ENCODE measurements around the gene SH3YL1.

SH3YL1 gene

GRCh38 chr2:211486-212184 is 52.2 kb downstream of the SH3YL1 start:
- DNase-seq: no peak

GRCh38 chr2:210660-211059 is 53.2 kb downstream of the SH3YL1 start:
- DNase-seq: no peak

DNA sequence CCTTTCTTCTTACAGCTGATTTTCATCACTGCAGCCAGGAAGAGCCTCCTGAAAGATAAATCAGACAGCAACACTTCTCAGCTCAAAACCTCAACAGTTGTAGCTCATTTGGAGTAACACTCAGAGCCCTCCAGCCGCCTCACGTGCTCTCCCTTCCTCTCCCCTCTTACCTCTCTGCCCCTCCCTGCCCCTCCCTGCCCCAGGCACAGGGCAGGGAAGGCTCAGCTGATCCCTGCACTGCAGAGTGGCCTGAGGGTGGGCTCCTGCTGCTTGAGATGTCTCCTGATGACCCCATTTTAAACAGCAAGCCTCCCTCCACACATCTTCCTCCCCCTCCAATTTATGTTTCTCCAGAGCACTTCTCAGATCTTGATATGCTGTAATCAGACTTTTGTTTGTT is 54.4 kb downstream of the SH3YL1 start:
- DNase-seq: no peak

DNA sequence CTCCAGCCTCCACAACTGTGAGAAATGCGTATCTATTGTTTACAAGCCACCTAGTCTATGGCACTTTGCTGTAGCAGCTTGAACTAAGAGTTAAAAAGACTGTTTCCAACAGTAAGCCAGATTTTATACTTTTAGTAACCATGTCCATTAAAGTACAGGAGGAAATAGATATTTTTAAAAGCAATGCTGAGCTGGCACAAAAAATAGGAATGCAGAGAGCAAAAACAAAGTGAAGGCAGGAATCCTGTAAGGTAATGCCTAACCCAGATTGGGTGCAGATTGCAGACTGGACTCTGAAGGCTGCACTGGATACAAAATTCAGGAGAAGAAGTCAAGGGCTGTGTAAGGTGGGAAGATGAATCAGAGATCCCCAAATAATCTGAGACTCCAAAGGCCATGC is 55.5 kb downstream of the SH3YL1 start:
- DNase-seq: no peak

DNA sequence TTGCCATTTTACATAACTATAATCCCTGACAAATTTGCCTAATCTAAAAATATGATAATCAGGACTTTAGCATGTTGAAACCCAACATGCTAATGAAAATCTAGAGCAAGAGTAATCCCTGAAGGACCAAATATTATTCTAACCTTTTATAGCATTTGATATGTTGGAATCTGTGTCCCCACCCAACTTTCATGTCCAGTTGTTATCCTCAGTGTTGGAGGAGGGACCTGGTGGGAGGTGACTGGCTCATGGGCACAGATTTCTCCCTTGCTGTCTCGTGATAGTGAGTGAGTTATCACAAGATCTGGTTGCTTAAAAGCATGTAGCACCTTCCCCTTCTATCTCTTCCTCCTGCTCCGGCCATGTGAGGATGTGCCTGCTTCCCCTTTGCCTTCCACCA is 59.8 kb downstream of the SH3YL1 start:
- no peak for DNase-seq

DNA sequence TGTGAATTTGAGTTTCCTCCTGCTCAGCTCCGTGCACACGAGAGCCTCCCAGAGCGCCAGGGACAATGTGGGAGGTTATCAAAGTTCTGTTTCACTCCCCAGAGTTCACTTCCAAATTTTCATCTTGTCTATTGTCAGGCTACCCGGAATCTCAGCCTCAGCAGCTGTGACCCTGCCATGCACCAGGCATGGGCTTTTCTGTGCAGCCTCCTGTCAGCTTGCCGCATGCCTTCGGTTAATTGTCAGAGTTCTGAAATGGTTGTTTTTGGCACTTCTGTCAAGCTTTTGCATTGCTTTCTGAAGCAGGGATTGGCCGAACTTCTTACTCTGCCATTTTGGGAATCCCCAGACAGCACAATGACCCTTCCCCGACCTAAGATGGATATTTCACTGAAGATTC is 60.4 kb downstream of the SH3YL1 start:
- DNase-seq: no peak

GRCh38 chr2:202945-203344 is 60.9 kb downstream of the SH3YL1 start:
- DNase-seq: no peak

GRCh38 chr2:201648-202433 is 62.0 kb downstream of the SH3YL1 start:
- no peak for DNase-seq

DNA sequence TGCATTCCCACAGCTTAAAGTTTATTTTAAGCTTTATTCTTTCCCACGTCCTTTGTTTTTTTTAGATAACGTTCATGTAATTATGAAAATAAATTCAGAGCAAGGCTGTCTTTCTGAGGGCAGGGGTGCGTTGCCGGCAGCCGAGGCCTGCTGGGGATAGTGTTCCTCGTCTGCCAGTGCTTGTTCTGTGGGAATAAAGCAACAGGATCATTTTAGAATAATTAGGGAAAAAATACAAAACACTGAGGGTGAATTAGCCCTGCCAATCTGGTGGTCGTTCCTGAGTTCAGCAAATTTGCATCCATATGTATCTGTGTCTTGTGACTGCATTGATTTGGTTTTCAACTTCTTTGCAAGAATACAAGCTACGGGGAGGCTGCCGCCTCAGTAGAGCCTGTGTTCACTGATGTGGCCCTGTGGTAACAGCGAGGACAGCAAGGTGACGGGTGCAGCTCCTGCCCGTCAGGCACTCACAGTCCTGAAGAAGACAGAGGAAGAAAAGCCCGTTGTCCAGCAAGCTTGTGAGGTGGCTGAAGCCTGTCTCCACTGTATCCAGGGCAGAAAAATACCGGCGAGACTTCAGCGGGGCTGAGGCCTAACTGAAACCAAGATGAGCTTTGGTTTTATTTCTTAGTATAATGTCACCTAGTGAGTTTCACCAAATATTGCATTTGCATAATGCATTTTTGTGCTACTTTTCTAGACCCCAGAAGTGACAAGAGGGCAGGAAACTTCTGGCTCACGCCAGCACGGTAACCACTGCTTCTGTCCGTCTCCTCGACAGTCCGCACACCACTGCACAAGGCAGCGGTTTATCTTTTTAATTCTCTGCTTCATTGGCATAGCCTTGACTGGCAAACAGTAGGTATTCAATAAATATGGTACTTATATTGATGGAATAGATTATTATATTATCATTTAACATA is 64.5 kb downstream of the SH3YL1 start:
- no peak for DNase-seq

DNA sequence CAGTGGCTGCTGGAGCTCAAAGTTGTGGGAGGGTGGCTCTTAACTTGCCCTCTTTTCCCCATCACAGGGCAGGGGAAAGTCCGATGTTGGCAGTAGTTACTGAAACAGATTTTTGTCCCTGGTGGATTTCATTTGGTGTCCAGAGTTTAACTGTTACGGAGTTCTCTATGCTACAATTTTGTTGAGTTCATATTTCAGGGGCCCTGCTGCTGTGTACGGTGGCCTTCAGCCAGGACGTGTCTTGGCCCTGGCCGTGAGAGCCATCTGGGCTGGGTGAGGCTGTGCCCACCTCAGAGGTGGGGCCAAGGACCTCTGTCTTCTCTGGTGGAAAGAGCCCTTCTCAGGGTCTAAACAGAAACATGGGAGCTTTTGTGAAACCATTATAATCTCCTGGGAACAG is 67.4 kb downstream of the SH3YL1 start:
- DNase-seq: no peak

GRCh38 chr2:195932-196331 is 67.9 kb downstream of the SH3YL1 start:
- no peak for DNase-seq

- no peak for DNase-seq
These were observed 70.6 kb downstream of the SH3YL1 start for GRCh38 chr2:193141-193671.

DNA sequence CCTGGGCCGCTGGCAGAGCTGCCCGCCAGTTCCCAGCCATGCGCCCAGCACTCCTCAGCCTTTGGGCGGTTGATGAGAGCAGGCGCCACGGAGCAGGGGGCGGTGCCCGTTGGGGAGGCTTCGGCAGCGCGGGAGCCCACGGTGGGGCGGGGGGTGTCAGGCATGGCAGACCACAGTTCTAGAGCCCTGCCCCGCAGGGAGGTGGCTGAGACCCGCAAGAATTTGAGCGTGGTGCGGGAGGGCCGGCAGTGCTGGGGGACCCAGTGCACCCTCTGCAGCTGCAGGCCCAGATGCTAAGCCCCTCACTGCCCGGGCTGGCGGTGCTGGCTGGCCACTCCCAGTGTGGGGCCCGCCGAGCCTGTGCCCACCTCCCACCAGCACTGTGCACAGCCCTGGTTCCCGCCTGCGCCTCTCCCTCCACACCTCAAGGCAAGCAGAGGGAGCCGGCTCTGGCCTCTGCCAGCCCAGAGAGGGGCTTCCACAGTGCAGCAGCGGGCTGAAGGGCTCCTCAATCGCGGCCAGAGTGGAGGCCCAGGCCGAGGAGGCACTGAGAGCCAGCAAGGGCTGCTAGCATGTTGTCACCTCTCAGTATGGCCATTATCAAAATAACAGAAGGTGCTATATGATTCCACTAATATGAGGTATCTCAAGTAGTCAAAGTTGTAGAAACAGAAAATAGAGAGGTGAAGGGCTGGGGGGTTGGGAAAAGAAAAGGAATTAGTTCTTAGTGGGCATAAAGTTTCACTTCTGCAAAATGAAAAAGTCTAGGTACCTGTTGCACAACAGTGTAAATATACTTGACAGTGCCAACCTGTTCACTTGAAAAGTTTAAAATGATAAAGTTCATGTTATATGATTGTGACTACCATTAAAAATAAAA is 72.3 kb downstream of the SH3YL1 start:
- DNase-seq: no peak

- DNase-seq: no peak
These were observed 76.0 kb downstream of the SH3YL1 start for GRCh38 chr2:187825-188224.

- no peak for DNase-seq
These were observed 78.6 kb downstream of the SH3YL1 start for GRCh38 chr2:185221-185620.

DNA sequence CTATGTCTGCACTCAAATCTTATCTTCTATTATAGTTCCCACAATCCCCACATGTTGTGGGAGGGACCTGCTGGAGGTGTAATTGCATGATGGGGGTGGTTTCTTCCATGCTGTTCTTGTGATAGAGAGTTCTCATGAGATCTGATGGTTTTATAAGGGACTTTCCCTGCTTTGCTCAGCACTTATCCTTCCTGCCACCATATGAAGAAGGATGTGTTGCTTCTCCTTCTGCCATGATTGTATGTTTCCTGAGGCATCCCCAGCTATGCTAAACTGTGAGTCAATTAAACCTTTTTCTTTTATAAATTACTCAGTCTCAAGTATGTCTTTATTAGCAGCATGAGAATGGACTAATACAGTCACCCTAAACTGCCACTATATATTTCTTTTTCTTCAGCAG is 79.1 kb downstream of the SH3YL1 start:
- DNase-seq: no peak

DNA sequence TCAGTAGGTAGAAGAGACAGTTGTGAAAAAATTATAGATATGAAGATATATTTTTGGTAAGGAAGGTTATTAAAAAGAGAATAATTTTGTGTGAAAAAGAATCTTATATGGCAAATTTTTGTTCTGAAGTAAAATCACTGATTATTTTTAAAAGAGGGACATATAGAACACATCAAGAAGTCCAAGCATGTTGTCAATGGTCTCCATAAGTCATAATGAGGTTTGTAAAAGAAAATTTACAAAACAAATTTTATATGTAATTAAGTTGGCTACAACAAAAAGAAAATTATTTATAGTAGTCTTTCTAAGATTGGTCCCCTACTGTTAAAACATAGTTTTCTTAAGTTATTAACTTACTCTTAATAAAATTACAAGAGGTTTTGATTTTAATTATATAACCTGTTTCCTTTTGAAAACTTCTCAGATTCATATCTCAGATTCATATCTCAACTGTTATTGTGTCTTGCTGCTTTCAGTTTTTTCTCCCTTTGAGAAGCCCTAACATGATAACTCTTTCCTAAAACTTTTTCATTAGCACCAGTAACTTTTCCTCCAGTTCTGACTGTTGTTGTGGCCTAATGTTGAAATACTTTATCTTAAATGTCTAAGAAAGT is 81.2 kb downstream of the SH3YL1 start:
- DNase-seq: no peak

- DNase-seq: no peak
These were observed 83.5 kb downstream of the SH3YL1 start for GRCh38 chr2:180311-180710.

GRCh38 chr2:179886-180285 is 83.9 kb downstream of the SH3YL1 start:
- no peak for DNase-seq

- DNase-seq: no peak
These were observed 86.1 kb downstream of the SH3YL1 start for GRCh38 chr2:177733-178132.

GRCh38 chr2:176917-177316 is 86.9 kb downstream of the SH3YL1 start:
- DNase-seq: no peak
